Adrenal gland (tissue), 12 donors: Measurements from ENCODE around the gene PARVA. TPM values are rescaled to one million over a fixed set of nuclear protein-coding genes. Genes with fewer than 3 reads are reported as not detected.

Experiments
- DNase-seq, 7 donors: peaks; one replicate each; pipeline ENCODE4 v3.0.0-alpha.2; 2019 to 2020
- H3K27ac ChIP-seq, 5 donors: fragments of 200-600 bp; sonication (generic) in 4 of 5; 1 replicate in 3 of 5; 2 replicates in 2 of 5; pipeline versions ENCODE4 v1.5.1 to v1.8.0; 2016 to 2020; ENCODE audit warnings: mild to moderate bottlenecking in 1 of 5
- H3K27me3 ChIP-seq: fragments of 200-600 bp; 2 replicates; pipeline ENCODE4 v1.8.0; 2021
- H3K36me3 ChIP-seq, 2 donors: fragments of 200-600 bp; replicated peaks in 1 of 2; 1 replicate in 1 of 2; 2 replicates in 1 of 2; pipeline versions ENCODE4 v1.5.1 to v1.8.0; 2018 to 2022
- H3K4me1 ChIP-seq, 2 donors: fragments of 200-600 bp; replicated peaks in 1 of 2; 1 replicate in 1 of 2; 2 replicates in 1 of 2; pipeline versions ENCODE4 v1.5.1 to v1.8.0; 2018 to 2021
- H3K4me3 ChIP-seq, 4 donors: fragments of 200-600 bp; sonication (generic) in 3 of 4; one replicate each; pipeline ENCODE4 v1.5.1; 2016 to 2018
- H3K9me3 ChIP-seq, 3 donors: fragments of 200-600 bp; sonication (generic) in 1 of 3; replicated peaks in 1 of 3; 1 replicate in 2 of 3; 2 replicates in 1 of 3; pipeline versions ENCODE4 v1.5.1 to v1.8.0; 2016 to 2021
- CTCF ChIP-seq, 6 experiments: fragments of 450-650 bp in 4 of 6; fragments of 200-600 bp in 2 of 6; sonication (generic) in 1 of 6; IDR thresholded peaks; 1 replicate in 5 of 6; 2 replicates in 1 of 6; pipeline versions ENCODE4 v1.5.1 to v1.8.0; 2016 to 2021; ENCODE audit warnings: antibody characterized with exemption in 6 of 6, mild to moderate bottlenecking in 2 of 6, moderate library complexity in 1 of 6
- POLR2A ChIP-seq, 2 donors: fragments of 450-650 bp; IDR thresholded peaks; one replicate each; pipeline ENCODE4 v1.6.1; 2017; ENCODE audit warnings: antibody characterized with exemption in 2 of 2, mild to moderate bottlenecking in 2 of 2, moderate library complexity in 1 of 2
- WGBS, 4 donors: extraction: QIAGEN DNeasy Blood & Tissue Kit in 2 of 4; methylation state at CpG; one replicate each; pipeline versions ENCODE4 v1.1.5 to v1.1.7; 2013 to 2017; 5-methylcytosine and 5-hydroxymethylcytosine counted together
- intact Hi-C, 2 donors: fragments of 100-400 bp; cut with DNase I; formaldehyde crosslinking; loops; one replicate each; pipeline versions ENCODE4 v1.14.1 to v1.15.0; 2022 to 2023
- polyA plus RNA-seq, 3 donors: library from polyadenylated mRNA; stranded (reverse); fragments of 200-250 nt in 2 of 3; fragments of 350-450 nt in 1 of 3; fragmentation: Illumina TruSeq in 1 of 3; extraction: RNeasy Lipid Tissue Mini Kit (QIAGEN cat#74804) in 1 of 3; gene quantifications; one replicate each; pipeline ENCODE4 v1.2.3, GENCODE V29; 2013 to 2014
- total RNA-seq, 9 donors: library from RNA; depleted of rRNA in 4 of 9; stranded (reverse); fragments of >200 nt in 4 of 9; fragments of 120-200 nt in 1 of 9; fragmentation: NEBNext Ultra II Directional in 1 of 9; extraction: Animal tissue kit (Norgen Biotek cat#: 25700) in 1 of 9; gene quantifications; one replicate each; pipeline versions ENCODE4 v1.1.0 to v1.2.4, GENCODE V29; 2013 to 2023
- donor health status: healthy with polysubstance abuse.
- donor health status: Bipolar disorder and iron deficiency.
- donor health status: DM: yes; HTN: yes; CAD: no.
- donor health status: DM: no; HTN: no; CAD: no.
- donor health status: DM: no; HTN: no; CAD: no.
- donor health status: DM: yes; HTN: yes; CAD: no.

PARVA gene
- total and polyA plus RNA-seq, 12 donors, result 13.0 to 58.9 (median 31.4) TPM

- H3K27me3 ChIP-seq, result no peaks in the 10 kb centered on the region
- no peak overlapping the region for H3K4me3 ChIP-seq
- TF ChIP-seq CTCF (IDR thresholded peaks at IDR 0.05) (no peak), POLR2A (IDR thresholded peaks at IDR 0.05) (no peak)
- no peaks in the 10 kb centered on the region for H3K36me3 ChIP-seq
- H3K9me3 ChIP-seq, result no peaks in the 10 kb centered on the region
- intact Hi-C loops, result no loop called here
- DNase-seq, result no peak
- H3K4me1 ChIP-seq, result no peaks in the 10 kb centered on the region
- no peak overlapping the region for H3K27ac ChIP-seq
- 70 to 84% (median 77%) methylated on average over 2 of the region's 2 CpGs for WGBS, 4 donors
Observed at GRCh38 chr11:12482839-12483238, 105.5 kb downstream of the PARVA start.

GRCh38 chr11:12483604-12484003, 106.2 kb downstream of the PARVA start:
- H3K4me1 ChIP-seq, result no peaks in the 10 kb centered on the region
- H3K27me3 ChIP-seq, result no peaks in the 10 kb centered on the region
- 82 to 88% (median 88%) methylated on average over 3 to 5 of the region's 5 CpGs for WGBS, 4 donors
- DNase-seq, result no peak
- no peaks in the 10 kb centered on the region for H3K9me3 ChIP-seq
- TF ChIP-seq POLR2A (IDR thresholded peaks at IDR 0.05), result no peak
- no peak for TF ChIP-seq CTCF (IDR thresholded peaks at IDR 0.05)
- no peak overlapping the region for H3K27ac ChIP-seq
- intact Hi-C loops, result no loop called here
- H3K36me3 ChIP-seq, result no peaks in the 10 kb centered on the region
- no peak overlapping the region for H3K4me3 ChIP-seq

GRCh38 chr11:12485328-12485727, 108.0 kb downstream of the PARVA start:
- WGBS, 4 donors, result 81 to 100% (median 83%) methylated on average over 1 of the region's 1 CpG
- no peaks in the 10 kb centered on the region for H3K4me1 ChIP-seq
- H3K36me3 ChIP-seq, result no peaks in the 10 kb centered on the region
- no peaks in the 10 kb centered on the region for H3K9me3 ChIP-seq
- no peak overlapping the region for H3K4me3 ChIP-seq
- TF ChIP-seq CTCF (IDR thresholded peaks at IDR 0.05) (peak; percentile 13 to 56 (median 36)), POLR2A (IDR thresholded peaks at IDR 0.05) (no peak)
- no peaks in the 10 kb centered on the region for H3K27me3 ChIP-seq
- no peak for DNase-seq
- no peak overlapping the region for H3K27ac ChIP-seq
- intact Hi-C loops, result no loop called here

- no peak for TF ChIP-seq POLR2A (IDR thresholded peaks at IDR 0.05)
- no peaks in the 10 kb centered on the region for H3K4me1 ChIP-seq
- intact Hi-C loops, result no loop called here
- no peak overlapping the region for H3K4me3 ChIP-seq
- H3K27me3 ChIP-seq, result no peaks in the 10 kb centered on the region
- no peaks in the 10 kb centered on the region for H3K9me3 ChIP-seq
- no peak for DNase-seq
- H3K27ac ChIP-seq, result no peak overlapping the region
- 91 to 97% (median 94%) methylated on average over 1 of the region's 1 CpG for WGBS, 4 donors
- no peaks in the 10 kb centered on the region for H3K36me3 ChIP-seq
Observed at GRCh38 chr11:12489246-12489772, 111.9 kb downstream of the PARVA start.

GRCh38 chr11:12494699-12495098, 117.3 kb downstream of the PARVA start:
- Histone ChIP-seq H3K27ac (no peak overlapping the region), H3K4me3 (no peak overlapping the region), H3K27me3 (no peaks in the 10 kb centered on the region), H3K4me1 (no peaks in the 10 kb centered on the region), H3K36me3 (no peaks in the 10 kb centered on the region), H3K9me3 (no peaks in the 10 kb centered on the region)
- no peak for TF ChIP-seq CTCF (IDR thresholded peaks at IDR 0.05)
- intact Hi-C loops, result no loop called here
- DNase-seq, result peak in 3 of 7 donors; percentile 7 to 27 (median 23)
